Mesenteric fat pad (tissue), 1 donor: ENCODE results near the gene DNAJB4. TPM values are rescaled to one million over a fixed set of nuclear protein-coding genes. Genes with fewer than 3 reads are reported as not detected.
"Not testable (repeated sequence)": the region's sequence is repeated elsewhere in the genome, so short reads cannot be mapped to it uniquely, and the experiment has no call there.

Experiments
- DNase-seq: peaks from one replicate; pipeline ENCODE4 v3.0.0-alpha.2; 2020; ENCODE audit warnings: low spot score
- long read RNA-seq: library from polyadenylated mRNA; unstranded; transcript quantifications from one replicate; pipeline ENCODE4 v2.0.0, GENCODE V29; 2020
- total RNA-seq: library from RNA; stranded (reverse); fragmentation: NEBNext Ultra II Directional; extraction: Animal tissue kit (Norgen Biotek cat#: 25700); gene quantifications from one replicate; pipeline ENCODE4 v1.2.1, GENCODE V29; 2021
- donor health status: DM: yes; HTN: yes; CAD: no.

DNAJB4 gene
- total RNA-seq, result 25.2 TPM
- long read RNA-seq, transcript DNAJB4-201 (3 exons, 2,988 nt), result major isoform, 13 of 16 reads
- long read RNA-seq, partial matches to known transcripts, result 0 of 16 reads
- long read RNA-seq, other reads (novel, unspliced or antisense), result 1 of 16 reads

GRCh38 chr1:78004719-78005447 lies at the start of gene DNAJB4:
Gene DNAJB4, plus strand, starts transcription at chr1:78004939. Its CDS starts 172 bp downstream, at chr1:78005111.
- DNase-seq, result no peak

- no peak for DNase-seq
These were observed 49.0 kb upstream of the DNAJB4 start for GRCh38 chr1:77955709-77956108.

- no peak for DNase-seq
These were observed 48.3 kb upstream of the DNAJB4 start for GRCh38 chr1:77956464-77956863.

DNA sequence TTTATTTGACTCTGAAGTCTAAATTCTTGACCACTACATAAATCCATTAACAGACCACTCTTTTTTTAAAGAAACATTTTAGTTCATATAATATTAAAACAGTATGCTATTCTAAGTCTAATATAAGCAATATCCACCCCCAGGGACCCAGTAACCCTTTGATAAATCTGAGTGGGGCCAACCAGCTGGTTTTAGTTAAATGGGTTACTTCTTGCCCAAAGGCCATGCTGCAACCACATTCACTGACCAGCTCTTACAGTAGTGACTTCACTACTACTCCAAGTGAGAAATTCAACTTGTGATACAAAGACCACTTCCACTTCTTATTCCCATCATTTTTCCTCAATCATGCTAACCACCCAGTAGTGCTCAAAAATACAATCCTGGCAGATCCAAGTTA lies 46.3 kb upstream of the DNAJB4 start:
- no peak for DNase-seq

DNA sequence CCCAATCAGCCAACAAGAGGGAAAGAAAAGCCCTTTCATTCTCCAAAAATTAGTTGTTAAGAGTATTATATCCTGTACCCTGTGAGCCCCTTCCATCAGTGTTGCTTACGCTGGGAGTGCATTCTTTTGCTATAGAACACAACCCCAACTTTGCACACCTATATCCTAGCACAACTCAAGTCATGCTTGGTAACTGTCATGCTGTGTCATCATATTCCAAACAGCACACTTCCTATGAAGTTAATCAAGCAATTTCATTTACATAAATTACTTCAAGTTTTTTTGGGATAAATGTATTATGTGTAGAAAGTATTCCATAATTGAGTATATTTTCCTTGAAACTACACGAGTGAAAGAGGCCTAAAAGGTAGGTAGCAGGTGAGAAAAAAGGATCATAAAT lies 45.9 kb upstream of the DNAJB4 start:
- no peak for DNase-seq

GRCh38 chr1:77961392-77961791 lies 43.3 kb upstream of the DNAJB4 start:
- no peak for DNase-seq

DNA sequence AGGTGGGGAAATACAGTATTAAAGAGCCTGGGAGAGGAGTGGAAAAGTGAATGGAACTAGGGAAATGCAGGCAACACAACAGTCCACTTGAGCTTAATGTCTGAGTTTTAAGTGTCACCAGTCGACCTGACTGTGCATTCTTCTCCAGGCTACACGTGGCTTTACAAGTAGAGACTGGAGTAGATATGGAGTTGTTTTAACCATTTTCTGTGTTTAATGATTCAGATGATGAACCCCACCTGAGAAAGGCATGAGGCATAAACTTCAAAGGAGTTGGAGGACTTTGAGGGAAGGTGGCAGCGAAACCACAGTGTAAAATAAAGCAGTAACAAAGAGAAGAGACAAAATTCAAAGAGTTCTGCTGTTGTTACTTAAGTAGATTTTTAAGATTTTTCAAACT lies 38.4 kb upstream of the DNAJB4 start:
- no peak for DNase-seq

GRCh38 chr1:77970192-77970591 lies 34.5 kb upstream of the DNAJB4 start:
- no peak for DNase-seq

DNA sequence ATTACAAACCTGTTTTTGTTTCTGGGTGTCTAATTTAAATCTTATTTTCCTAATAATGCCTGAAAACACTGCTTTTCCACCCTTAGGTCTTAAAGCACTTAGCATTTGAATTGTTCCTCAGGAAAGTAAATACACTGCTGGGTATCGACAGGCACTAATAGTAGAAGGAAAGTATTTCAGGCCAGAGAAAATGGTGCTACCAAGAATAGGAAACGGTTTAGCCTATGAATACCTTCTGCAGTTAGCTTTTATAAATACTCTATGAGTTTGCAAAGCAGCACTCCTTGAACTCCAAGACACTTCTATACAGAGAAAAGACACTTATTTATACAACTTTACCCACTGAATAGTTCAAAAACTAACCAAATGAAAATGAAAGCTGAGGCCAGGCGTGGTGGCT lies 32.7 kb upstream of the DNAJB4 start:
- no peak for DNase-seq

GRCh38 chr1:77975386-77975785 lies 29.4 kb upstream of the DNAJB4 start:
- DNase-seq, result no peak

DNA sequence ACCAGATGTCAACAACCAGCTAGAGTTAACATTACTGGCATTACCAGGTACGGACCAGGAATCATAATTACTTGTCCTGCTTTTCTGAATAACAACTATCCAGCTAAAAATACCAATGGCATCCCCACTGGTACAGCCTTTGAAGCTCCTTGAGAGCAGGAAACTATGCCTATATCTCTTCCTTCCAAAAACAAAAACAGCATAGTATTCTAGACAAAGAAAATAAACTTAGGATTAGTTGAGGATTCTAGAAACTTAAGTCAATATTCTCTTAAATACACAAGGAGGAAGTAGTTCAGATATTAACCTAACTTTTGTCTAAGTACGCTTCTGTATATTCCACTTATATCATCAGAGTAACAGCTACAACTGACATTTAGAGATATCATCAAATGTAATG lies 28.8 kb upstream of the DNAJB4 start:
- no peak for DNase-seq

DNA sequence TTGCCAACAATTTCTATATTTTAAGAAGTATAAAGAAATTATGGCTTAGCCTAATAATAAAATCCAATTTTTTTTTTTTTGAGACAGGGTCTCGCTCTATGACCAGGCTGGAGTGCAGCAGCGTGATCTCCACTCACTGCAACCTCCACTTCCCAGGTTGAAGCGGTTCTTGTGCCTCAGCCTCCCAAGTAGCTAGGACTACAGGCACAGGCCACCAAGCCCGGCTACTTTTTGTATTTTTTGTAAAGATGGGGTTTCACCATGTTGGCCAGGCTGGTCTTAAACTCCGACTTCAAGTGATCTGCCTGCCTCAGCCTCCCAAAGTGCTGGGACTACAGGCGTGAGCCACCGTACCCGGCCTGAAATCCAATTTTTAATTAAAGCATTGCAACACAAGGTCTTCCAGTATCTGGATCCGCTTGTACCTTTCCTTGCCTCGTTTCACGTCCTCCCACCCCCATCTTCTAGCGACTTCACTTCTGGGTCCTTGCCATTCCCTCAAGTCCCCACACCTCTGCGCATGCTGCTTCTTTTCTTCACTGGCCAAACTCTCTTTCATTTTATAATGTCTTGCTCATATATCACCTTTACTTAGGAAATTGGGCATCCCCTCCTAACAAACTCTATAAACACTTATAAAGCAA lies 28.2 kb upstream of the DNAJB4 start:
- no peak for DNase-seq

DNA sequence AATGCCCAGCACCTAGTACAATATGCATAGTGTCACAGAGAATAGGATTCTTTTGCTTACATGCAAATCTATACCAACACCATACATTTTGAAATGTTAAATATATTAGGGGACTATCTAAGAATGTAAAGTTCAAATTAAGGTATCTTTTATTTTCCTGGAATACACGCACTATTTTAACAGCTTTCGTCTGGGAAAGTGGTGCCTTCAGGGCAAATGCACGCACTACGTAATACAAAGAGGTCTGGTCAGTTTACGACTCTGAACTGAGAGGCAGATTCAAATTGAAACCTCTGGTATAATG lies 26.8 kb upstream of the DNAJB4 start:
- DNase-seq, result no peak

DNA sequence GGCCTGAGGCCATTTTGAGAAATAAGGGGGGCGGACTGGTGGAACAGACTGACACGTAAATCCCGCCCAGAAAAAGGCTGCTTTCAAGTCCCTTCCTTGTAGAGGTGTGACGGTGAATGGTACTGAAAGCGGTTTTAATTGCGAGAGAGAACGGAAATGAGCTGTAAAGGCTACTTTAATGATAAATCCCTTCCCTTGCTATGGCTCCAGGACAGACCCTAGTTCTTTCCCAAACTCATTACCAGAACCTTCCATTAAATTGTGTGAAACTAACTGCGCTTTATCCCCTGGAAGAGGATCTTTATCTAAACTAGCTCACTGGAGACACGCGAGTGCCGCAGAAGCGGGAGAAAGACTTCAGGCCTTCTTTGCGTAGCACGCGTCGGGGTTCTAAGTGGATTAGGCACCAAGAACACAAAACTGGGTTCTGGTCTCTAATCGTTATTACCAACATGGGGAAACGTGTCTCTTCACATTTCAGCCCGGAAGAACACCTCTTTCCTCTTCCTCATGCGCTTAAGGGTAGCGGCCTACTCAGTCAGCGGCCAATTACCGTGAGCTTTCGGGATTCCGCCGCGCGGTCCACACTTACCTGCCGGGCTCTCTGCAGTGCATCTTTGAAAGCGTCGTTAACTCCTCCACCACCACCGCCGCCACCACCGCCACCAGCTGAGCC lies 26.3 kb upstream of the DNAJB4 start:
- DNase-seq, result peak; percentile 92

GRCh38 chr1:77978969-77979876 lies 25.5 kb upstream of the DNAJB4 start, which contains the start of gene FUBP1:
Gene FUBP1, minus strand, starts transcription at chr1:77979072. Its CDS starts 68 bp downstream, at chr1:77979004.
- peak; percentile 96 for DNase-seq

GRCh38 chr1:77983352-77983996 lies 21.3 kb upstream of the DNAJB4 start:
- not testable (repeated sequence) for DNase-seq

DNA sequence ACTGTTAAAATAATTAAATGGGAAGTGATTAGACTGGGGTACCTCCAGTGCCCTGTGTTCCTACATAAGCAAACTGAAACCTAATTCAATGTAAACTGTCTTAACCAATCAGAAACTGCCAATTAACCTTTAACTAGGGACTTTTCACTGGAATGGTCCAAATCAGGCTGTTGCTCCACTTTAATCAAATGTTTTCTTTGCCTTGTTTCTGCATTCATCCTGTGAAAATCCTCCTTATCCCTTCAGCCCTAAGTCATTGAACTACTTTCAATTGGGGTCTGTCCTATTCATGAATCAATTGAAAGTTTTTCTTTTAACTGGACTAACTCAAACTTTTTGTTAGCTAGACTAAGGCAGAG lies 20.8 kb upstream of the DNAJB4 start:
- no peak for DNase-seq

DNA sequence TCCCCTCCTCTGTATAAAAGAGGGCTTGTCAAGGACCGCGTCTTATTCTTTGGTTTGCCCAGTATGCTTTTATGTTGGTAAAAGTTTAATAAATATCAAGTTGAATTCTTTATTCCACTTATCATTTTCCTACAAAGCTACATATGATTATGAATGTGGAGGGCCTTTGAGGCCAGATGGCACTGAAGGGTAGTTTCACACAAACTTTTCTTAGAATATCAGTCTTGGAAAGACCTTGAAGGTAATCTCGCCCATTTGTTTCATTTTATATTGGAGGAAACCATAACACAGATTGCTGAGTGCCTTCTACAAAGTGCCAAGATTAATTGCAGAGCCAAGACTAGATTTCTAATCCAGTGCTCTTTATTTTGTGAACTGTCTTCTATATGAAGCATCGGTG lies 20.1 kb upstream of the DNAJB4 start:
- DNase-seq, result no peak

GRCh38 chr1:77986810-77987209 lies 17.9 kb upstream of the DNAJB4 start:
- no peak for DNase-seq

GRCh38 chr1:77987919-77988318 lies 16.8 kb upstream of the DNAJB4 start:
- DNase-seq, result no peak

- DNase-seq, result no peak
These were observed 15.0 kb upstream of the DNAJB4 start for GRCh38 chr1:77989744-77990143.
